ENCODE measurements around the gene USP34. TPM values are rescaled to one million over a fixed set of nuclear protein-coding genes. Genes with fewer than 3 reads are reported as not detected.
A peak's percentile ranks its signal among the peaks of the same experiment; 100 is the strongest.
"Not testable (repeated sequence)": the region's sequence is repeated elsewhere in the genome, so short reads cannot be mapped to it uniquely, and the experiment has no call there.

USP34 gene
- total RNA-seq, result 83.8 and 96.7 TPM in 2 replicates

DNA sequence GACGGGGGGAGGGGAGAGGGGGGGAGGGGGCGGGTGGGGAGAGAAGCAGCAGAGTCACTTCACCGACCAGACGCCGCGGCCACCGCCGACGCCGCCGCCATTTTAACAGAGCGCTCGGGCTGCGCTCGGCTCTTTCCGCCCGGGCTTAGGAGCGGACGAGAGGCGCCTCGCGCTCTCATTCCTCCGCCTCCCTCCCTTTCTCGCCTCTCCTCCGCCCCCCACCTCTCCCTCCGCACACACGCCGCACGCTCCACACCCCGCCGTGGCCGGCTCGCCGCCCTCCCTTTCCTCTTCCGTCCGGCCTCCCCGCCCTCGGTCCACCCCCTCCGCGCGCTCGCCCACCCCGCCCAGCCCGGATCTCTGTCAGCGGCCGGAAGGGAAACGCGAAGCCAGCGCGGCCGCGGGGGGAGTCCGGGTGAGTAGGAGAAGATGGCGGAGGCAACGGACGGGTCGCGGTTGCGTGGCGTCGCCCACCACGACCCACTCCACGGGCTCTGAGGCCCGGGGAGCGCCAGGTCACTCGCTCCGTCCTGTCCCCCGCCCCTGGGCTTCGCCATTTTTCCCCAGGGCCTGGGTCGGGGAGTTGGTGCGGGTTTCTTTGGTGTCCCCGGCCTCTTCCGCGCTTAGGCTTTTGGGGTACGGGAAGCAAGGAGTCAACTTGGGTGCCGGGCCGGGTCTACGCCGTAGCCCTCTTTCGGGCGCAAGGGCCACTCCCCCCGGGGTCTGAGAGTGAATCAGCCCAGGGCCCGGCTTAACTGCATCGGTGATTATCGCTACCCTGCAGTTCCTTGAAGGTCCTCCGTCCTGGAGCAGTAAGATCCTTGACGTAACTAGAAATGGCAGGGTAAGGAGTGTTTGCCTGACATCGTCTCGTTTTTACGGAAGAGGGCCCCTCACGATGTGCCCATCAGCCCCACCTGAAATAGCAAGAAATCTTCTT is at the start of gene USP34:
USP34 (minus strand) TSS at position 123 of the 940 bp plus-strand sequence. CDS start 395 bp downstream, outside the sequence.
- peak; percentile 87 for DNase-seq (ENCODE audit: low read depth, low spot score)

DNA sequence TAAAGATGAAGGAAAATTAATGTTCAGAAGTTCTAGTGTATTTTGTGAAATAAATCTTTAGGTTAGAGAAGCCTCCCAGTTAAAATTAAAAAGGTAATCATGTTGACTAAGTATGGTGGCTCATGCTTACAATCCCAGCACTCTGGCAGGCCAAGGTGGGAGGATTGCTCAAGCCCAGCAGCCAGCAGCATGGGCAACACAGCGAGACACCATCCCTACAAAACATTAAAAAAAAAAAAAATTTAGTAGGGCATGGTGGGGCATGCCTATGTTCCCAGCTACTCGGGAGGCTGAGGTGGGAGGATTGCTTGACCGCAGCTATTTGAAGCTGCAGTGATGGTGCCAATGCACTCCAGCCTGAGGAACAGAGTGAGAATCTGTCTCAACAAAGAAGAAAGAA is 49.4 kb upstream of the USP34 start:
- DNase-seq (ENCODE audit: low read depth, low spot score), result no peak

DNA sequence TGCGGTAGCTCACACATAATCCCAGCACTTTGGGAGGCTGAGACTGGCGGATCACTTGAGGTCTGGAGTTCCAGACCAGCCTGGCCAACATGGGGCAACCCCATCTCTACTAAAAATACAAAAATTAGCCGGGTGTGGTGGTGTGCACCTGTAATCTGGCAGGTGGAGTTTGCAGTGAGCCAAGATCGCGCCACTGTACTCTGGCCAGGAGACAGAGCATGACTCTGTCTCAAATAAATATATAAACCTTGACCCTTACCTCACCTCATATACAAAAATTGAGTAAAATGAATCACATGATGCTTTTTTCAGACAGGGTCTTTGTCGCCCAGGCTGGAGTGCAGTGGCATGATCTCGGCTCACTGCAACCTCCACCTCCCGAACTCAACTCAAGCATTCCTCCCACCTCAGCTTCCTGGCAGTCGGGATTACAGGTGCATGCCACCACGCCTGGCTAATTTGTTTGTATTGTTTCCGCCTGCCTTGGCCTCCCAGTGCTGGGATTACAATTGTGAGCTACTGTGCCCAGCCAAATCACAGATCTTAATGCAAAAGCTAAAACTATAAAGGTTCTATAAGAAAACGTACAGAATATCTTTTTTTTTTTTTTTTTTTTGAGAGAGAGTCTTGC is 42.0 kb upstream of the USP34 start:
- DNase-seq (ENCODE audit: low read depth, low spot score), result no peak

DNA sequence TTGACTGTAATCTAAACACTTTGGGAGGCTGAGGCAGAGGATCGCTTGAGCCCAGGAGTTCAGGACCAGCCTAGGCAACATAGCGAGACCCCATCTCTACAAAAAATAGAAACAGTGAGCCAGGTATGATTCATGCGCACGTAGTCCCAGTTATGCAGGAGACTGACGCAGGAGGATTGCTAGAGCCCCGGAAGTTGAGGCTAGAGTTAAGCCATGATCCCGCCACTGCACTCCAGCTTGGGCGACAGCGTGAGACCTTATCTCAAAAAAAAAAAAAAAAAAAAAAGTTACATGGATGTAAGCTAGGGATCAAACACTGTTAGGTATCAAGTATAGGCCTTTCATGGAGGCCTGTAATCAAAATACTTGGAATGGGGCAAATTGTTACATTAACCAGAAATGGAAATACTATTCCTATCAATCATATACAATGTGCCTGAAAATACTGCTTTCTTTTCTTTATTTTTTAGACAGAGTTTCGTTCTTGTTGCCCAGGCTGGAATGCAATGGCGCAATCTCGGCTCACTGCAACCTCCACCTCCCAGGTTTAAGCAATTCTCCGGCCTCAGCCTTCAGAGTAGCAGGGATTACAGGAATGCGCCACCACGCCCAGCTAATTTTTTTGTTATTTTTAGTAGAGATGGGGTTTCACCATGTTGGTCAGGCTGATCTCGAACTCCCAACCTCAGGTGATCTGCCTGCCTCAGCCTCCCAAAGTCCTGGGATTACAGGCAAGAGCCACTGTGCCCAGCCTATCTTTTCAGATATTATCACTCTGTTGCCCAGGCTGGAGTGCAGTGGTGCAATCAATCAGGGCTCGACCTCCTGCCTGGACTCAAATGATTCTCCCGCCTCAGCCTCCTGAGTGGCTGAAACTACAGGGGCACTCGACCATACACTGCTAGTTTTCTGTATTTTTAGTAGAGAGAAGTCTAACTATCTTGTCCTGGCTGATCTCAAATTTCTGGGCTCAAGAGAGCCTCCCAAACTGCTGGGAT is 40.1 kb upstream of the USP34 start:
- no peak for DNase-seq (ENCODE audit: low read depth, low spot score)

- DNase-seq (ENCODE audit: low read depth, low spot score), result no peak
These were observed 34.1 kb upstream of the USP34 start for GRCh38 chr2:61504949-61505348.

GRCh38 chr2:61499060-61499459 is 28.2 kb upstream of the USP34 start:
- DNase-seq (ENCODE audit: low read depth, low spot score), result no peak

DNA sequence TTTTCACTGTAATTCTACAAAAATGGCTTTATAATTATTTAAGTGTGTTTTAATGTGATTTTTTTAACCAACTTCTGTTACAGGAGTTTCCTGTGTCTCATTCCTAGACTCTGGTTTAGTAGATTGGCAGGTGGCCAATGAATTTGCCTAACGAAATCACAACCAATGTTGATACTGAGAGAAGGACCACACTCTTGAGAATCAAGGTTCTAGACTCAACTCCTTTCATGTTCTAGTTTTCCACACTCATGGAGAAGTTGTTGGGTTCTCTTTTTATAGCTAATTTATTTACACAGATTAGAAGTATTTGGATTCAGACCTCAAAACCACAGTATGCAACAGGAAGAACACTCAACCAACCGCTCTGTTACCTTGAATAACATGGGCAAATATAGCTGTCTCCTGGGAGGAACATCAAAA is 22.6 kb upstream of the USP34 start:
- DNase-seq (ENCODE audit: low read depth, low spot score), result no peak

DNA sequence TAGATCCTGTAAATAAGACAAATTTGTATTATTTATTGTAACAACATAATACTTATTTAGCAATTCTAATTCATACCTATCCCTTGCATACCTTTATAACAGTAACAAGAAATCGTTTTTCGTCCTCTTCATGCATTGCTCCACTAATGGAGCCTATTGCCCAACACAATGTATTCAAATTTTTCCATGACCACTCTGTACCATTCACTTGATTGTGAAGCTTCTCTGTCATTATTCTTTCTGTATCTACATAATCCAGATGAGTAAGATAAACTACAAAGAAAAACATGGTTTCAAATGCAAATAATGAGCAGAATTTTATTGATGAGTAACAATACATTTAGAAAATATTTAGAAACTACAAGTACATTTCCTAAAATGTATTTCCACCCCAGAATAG is 21.6 kb upstream of the USP34 start:
- no peak for DNase-seq (ENCODE audit: low read depth, low spot score)

DNA sequence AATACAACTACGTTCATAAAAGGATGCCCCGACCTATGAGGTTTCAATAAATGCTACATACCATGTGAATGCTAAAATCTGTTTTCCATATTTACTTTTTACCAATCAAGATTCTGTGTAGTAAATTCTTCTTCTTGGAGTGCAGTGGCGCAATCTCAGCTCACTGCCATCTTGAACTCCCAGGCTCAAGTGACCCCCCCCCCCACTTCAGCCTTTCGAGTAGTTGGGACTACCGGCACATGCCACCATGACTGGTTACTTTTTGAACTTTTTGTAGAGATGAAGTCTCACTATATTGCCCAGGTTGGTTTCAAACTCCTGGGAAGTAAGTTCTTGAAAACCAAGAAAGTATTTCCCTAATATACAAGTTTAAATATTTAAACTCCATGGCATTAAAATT is 14.4 kb upstream of the USP34 start:
- no peak for DNase-seq (ENCODE audit: low read depth, low spot score)

- DNase-seq (ENCODE audit: low read depth, low spot score), result no peak
These were observed 7.2 kb upstream of the USP34 start for GRCh38 chr2:61478086-61478485.

GRCh38 chr2:61476929-61477589 is 6.2 kb upstream of the USP34 start:
- not testable (repeated sequence) for DNase-seq (ENCODE audit: low read depth, low spot score)

- no peak for DNase-seq (ENCODE audit: low read depth, low spot score)
These were observed 1.3 kb upstream of the USP34 start for GRCh38 chr2:61471905-61472805.

- DNase-seq (ENCODE audit: low read depth, low spot score), result peak; percentile 24
These were observed 550 bp downstream of the USP34 start for GRCh38 chr2:61470122-61470951.

GRCh38 chr2:61469424-61470121 is 1.3 kb downstream of the USP34 start:
- DNase-seq (ENCODE audit: low read depth, low spot score), result no peak

- DNase-seq (ENCODE audit: low read depth, low spot score), result not testable (repeated sequence)
These were observed 2.7 kb downstream of the USP34 start for GRCh38 chr2:61468231-61468630.

GRCh38 chr2:61465045-61465444 is 5.8 kb downstream of the USP34 start:
- DNase-seq (ENCODE audit: low read depth, low spot score), result no peak

DNA sequence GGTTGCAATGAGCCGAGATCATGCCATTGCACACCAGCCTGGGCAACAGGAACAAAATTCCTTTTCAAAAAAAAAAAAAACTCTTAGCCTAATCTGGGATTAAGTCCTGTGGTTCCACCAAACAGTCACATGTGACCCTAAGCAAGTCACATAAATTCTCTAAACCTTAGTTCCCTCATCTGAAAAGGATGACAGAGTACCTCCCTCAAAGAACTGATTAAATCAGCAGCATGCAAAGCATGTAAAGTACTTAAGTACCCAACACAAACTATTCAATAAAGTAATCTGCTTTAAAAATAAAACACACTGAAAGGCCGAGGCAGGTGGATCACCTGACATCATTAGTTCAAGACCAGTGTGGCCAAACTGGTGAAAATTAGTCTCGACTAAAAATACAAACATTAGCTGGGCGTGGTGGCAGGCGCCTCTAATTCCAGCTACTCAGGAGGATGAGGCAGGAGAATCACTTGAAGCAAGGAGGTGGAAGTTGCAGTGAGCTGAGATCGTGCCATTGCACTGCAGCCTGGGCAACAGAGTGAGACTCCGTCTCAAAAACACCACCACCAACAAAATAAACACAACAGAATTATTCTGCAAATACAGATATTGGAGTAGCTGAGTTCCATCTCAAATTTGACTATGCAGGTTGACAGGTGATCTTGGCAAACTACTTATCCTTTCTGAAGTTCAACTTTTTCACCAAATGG is 7.0 kb downstream of the USP34 start:
- no peak for DNase-seq (ENCODE audit: low read depth, low spot score)

GRCh38 chr2:61461404-61461803 is 9.5 kb downstream of the USP34 start:
- DNase-seq (ENCODE audit: low read depth, low spot score), result no peak
